Measurements from ENCODE around the gene TSHB. TPM values are rescaled to one million over a fixed set of nuclear protein-coding genes. Genes with fewer than 3 reads are reported as not detected.

TSHB gene
- total RNA-seq, 2 experiments from 2014 or later, result not detected

GRCh38 chr1:115006191-115006590 is 23.4 kb upstream of the TSHB start:
- no peak for DNase-seq (ENCODE audit: low spot score)
- ChIA-PET POLR2A (no interaction called here), CTCF (ENCODE audit: unreplicated experiment) (no interaction called here)
- no peaks in the 10 kb centered on the region for H3K36me3 ChIP-seq (ENCODE audit: insufficient read depth, low read length)
- TF ChIP-seq EZH2phosphoT487 (IDR thresholded peaks at IDR 0.05; ENCODE audit: borderline replicate concordance, low read depth, low read length), result no peak
- TF ChIP-seq CTCF (conservative IDR thresholded peaks at IDR 0.05; ENCODE audit: low read length), result no peak
- H4K20me1 ChIP-seq (ENCODE audit: insufficient read depth, low read length), result no peaks in the 10 kb centered on the region
- no peak overlapping the region for H3K4me3 ChIP-seq (ENCODE audit: low read depth, low read length, poor library complexity, severe bottlenecking)
- no peaks in the 10 kb centered on the region for H3K4me1 ChIP-seq (ENCODE audit: insufficient read depth, low read length, poor library complexity, severe bottlenecking)
- no peak overlapping the region for H3K27ac ChIP-seq (ENCODE audit: low read depth, low read length, poor library complexity, severe bottlenecking)
- H3K79me2 ChIP-seq (ENCODE audit: insufficient read depth, low read depth, low read length), result no peaks in the 10 kb centered on the region
- no peaks in the 10 kb centered on the region for H3K9me2 ChIP-seq (ENCODE audit: insufficient read depth, low read length)
- H3K4me2 ChIP-seq (ENCODE audit: low read length), result no peak overlapping the region
- BruUV-seq (replicated peaks), result no TSS peak
- no peaks in the 10 kb centered on the region for H3K9me3 ChIP-seq (ENCODE audit: low read length)
- no peak overlapping the region for H2AFZ ChIP-seq (ENCODE audit: low read length)
- intact Hi-C loops (cut with micrococcal nuclease; ENCODE audit: unreplicated experiment), result no loop called here

GRCh38 chr1:115012006-115012405 is 17.6 kb upstream of the TSHB start:
- Histone ChIP-seq H3K27ac (ENCODE audit: low read depth, low read length, poor library complexity, severe bottlenecking) (no peak overlapping the region), H4K20me1 (ENCODE audit: insufficient read depth, low read length) (no peaks in the 10 kb centered on the region), H3K9me3 (ENCODE audit: low read length) (no peaks in the 10 kb centered on the region), H3K9me2 (ENCODE audit: insufficient read depth, low read length) (no peaks in the 10 kb centered on the region), H3K79me2 (ENCODE audit: insufficient read depth, low read depth, low read length) (no peaks in the 10 kb centered on the region), H3K4me1 (ENCODE audit: insufficient read depth, low read length, poor library complexity, severe bottlenecking) (no peaks in the 10 kb centered on the region), H2AFZ (ENCODE audit: low read length) (no peak overlapping the region), H3K36me3 (ENCODE audit: insufficient read depth, low read length) (no peaks in the 10 kb centered on the region), H3K4me2 (ENCODE audit: low read length) (no peak overlapping the region), H3K4me3 (ENCODE audit: low read depth, low read length, poor library complexity, severe bottlenecking) (no peak overlapping the region)
- CTCF ChIA-PET (ENCODE audit: unreplicated experiment), result no interaction called here
- intact Hi-C loops (cut with micrococcal nuclease; ENCODE audit: unreplicated experiment), result no loop called here
- POLR2A ChIA-PET, result no interaction called here
- DNase-seq (ENCODE audit: low spot score), result peak; percentile 1
- no TSS peak for BruUV-seq (replicated peaks)
- no peak for TF ChIP-seq CTCF (conservative IDR thresholded peaks at IDR 0.05; ENCODE audit: low read length)
- no peak for TF ChIP-seq EZH2phosphoT487 (IDR thresholded peaks at IDR 0.05; ENCODE audit: borderline replicate concordance, low read depth, low read length)

GRCh38 chr1:115012434-115012833 is 17.2 kb upstream of the TSHB start:
- Histone ChIP-seq H2AFZ (ENCODE audit: low read length) (no peak overlapping the region), H4K20me1 (ENCODE audit: insufficient read depth, low read length) (no peaks in the 10 kb centered on the region), H3K9me3 (ENCODE audit: low read length) (no peaks in the 10 kb centered on the region), H3K36me3 (ENCODE audit: insufficient read depth, low read length) (no peaks in the 10 kb centered on the region), H3K9me2 (ENCODE audit: insufficient read depth, low read length) (no peaks in the 10 kb centered on the region), H3K4me3 (ENCODE audit: low read depth, low read length, poor library complexity, severe bottlenecking) (no peak overlapping the region), H3K4me2 (ENCODE audit: low read length) (no peak overlapping the region), H3K27ac (ENCODE audit: low read depth, low read length, poor library complexity, severe bottlenecking) (no peak overlapping the region), H3K79me2 (ENCODE audit: insufficient read depth, low read depth, low read length) (no peaks in the 10 kb centered on the region), H3K4me1 (ENCODE audit: insufficient read depth, low read length, poor library complexity, severe bottlenecking) (no peaks in the 10 kb centered on the region)
- CTCF ChIA-PET (ENCODE audit: unreplicated experiment), result no interaction called here
- intact Hi-C loops (cut with micrococcal nuclease; ENCODE audit: unreplicated experiment), result no loop called here
- no peak for TF ChIP-seq EZH2phosphoT487 (IDR thresholded peaks at IDR 0.05; ENCODE audit: borderline replicate concordance, low read depth, low read length)
- TF ChIP-seq CTCF (conservative IDR thresholded peaks at IDR 0.05; ENCODE audit: low read length), result no peak
- POLR2A ChIA-PET, result no interaction called here
- BruUV-seq (replicated peaks), result no TSS peak
- DNase-seq (ENCODE audit: low spot score), result no peak

All from OCI-LY7 (cell line).